ENCODE data around the gene ZNF780A. TPM values are rescaled to one million over a fixed set of nuclear protein-coding genes. Genes with fewer than 3 reads are reported as not detected.

Gene ZNF780A
- total and polyA plus RNA-seq, 2 experiments from 2014 or later = 12.3 to 15.0 TPM

DNA sequence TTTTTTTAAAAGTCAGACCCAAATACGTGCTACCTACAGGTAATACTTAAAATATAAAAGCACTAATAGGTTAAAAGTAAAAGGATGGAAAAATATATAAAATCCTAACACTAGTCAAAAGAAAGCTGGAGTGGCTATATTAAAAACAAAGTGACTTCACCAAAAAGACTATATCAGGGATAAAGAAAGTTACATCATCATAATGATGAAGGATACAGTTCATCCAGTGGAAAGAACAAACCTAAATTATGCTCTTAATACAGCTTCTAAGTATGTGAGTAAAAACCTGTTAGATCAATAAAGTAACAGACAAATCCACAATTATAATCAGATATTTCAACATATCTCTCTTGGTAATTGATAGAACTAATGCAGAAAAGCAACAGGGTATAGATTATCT lies 33.6 kb downstream of the ZNF780A start:
- H3K27ac ChIP-seq (ENCODE audit: low read depth) = no peak overlapping the region
- H3K36me3 ChIP-seq (ENCODE audit: insufficient read depth) = no peaks in the 10 kb centered on the region
- H3K27me3 ChIP-seq (ENCODE audit: insufficient read depth) = no peaks in the 10 kb centered on the region
- peaks cover 17% of the 10 kb centered on the region; the same call in 2 of the 3 replicates for H3K36me3 Mint-ChIP-seq (ENCODE audit: low read depth)
- H3K4me3 ChIP-seq = no peak overlapping the region
- peaks cover 13% of the 10 kb centered on the region for H3K27me3 Mint-ChIP-seq (ENCODE audit: insufficient read depth, low read depth, poor library complexity)
- H3K4me3 Mint-ChIP-seq = peak overlapping the region; percentile 100
- H3K4me1 ChIP-seq (ENCODE audit: insufficient read depth) = peaks cover 10% of the 10 kb centered on the region; the same call in 1 of the 2 replicates
- ATAC-seq (no peak), DNase-seq (ENCODE audit: low spot score) (no peak)
- H3K4me1 Mint-ChIP-seq = peaks cover 13% of the 10 kb centered on the region
- no peaks in the 10 kb centered on the region; the same call in 1 of the 2 replicates for H3K9me2 ChIP-seq (ENCODE audit: insufficient read depth)
- H4K20me1 ChIP-seq (replicated peaks; ENCODE audit: insufficient read depth) = no peaks in the 10 kb centered on the region
- no peak overlapping the region for H3K27ac Mint-ChIP-seq
- peaks cover 38% of the 10 kb centered on the region for H3K79me2 ChIP-seq (replicated peaks; ENCODE audit: insufficient read depth)
- TF ChIP-seq CTCF (conservative IDR thresholded peaks at IDR 0.05; ENCODE audit: low read depth in 2 of 2) = no peak
- no peak for TF ChIP-seq CREB1 (CRISPR knock-in tag; IDR thresholded peaks at IDR 0.05; ENCODE audit: low read depth)
- no peak for TF ChIP-seq POLR2AphosphoS5 (IDR thresholded peaks at IDR 0.05; ENCODE audit: low read depth)
- TF ChIP-seq, protein P1, sequence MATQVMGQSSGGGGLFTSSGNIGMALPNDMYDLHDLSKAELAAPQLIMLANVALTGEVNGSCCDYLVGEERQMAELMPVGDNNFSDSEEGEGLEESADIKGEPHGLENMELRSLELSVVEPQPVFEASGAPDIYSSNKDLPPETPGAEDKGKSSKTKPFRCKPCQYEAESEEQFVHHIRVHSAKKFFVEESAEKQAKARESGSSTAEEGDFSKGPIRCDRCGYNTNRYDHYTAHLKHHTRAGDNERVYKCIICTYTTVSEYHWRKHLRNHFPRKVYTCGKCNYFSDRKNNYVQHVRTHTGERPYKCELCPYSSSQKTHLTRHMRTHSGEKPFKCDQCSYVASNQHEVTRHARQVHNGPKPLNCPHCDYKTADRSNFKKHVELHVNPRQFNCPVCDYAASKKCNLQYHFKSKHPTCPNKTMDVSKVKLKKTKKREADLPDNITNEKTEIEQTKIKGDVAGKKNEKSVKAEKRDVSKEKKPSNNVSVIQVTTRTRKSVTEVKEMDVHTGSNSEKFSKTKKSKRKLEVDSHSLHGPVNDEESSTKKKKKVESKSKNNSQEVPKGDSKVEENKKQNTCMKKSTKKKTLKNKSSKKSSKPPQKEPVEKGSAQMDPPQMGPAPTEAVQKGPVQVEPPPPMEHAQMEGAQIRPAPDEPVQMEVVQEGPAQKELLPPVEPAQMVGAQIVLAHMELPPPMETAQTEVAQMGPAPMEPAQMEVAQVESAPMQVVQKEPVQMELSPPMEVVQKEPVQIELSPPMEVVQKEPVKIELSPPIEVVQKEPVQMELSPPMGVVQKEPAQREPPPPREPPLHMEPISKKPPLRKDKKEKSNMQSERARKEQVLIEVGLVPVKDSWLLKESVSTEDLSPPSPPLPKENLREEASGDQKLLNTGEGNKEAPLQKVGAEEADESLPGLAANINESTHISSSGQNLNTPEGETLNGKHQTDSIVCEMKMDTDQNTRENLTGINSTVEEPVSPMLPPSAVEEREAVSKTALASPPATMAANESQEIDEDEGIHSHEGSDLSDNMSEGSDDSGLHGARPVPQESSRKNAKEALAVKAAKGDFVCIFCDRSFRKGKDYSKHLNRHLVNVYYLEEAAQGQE (IDR thresholded peaks at IDR 0.05; ENCODE audit: unreplicated experiment) = no peak
- TF ChIP-seq, protein P2, sequence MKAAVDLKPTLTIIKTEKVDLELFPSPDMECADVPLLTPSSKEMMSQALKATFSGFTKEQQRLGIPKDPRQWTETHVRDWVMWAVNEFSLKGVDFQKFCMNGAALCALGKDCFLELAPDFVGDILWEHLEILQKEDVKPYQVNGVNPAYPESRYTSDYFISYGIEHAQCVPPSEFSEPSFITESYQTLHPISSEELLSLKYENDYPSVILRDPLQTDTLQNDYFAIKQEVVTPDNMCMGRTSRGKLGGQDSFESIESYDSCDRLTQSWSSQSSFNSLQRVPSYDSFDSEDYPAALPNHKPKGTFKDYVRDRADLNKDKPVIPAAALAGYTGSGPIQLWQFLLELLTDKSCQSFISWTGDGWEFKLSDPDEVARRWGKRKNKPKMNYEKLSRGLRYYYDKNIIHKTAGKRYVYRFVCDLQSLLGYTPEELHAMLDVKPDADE (IDR thresholded peaks at IDR 0.05) = no peak
- no peak for TF ChIP-seq JUNB (IDR thresholded peaks at IDR 0.05; ENCODE audit: unreplicated experiment)
- no peak for TF ChIP-seq STAT1 (IDR thresholded peaks at IDR 0.05; ENCODE audit: unreplicated experiment)
- no peak for TF ChIP-seq EZH2phosphoT487 (IDR thresholded peaks at IDR 0.05; ENCODE audit: unreplicated experiment)
- TF ChIP-seq NANOG (IDR thresholded peaks at IDR 0.05; ENCODE audit: borderline replicate concordance) = no peak
- no peak for TF ChIP-seq ZNF114 (CRISPR knock-in tag; IDR thresholded peaks at IDR 0.05)
- peaks cover 45% of the 10 kb centered on the region for H3K9me3 Mint-ChIP-seq
- no peaks in the 10 kb centered on the region for H3F3A ChIP-seq (replicated peaks; ENCODE audit: low read depth)
- no peak overlapping the region for H2AFZ ChIP-seq
- H3K4me2 ChIP-seq = no peak overlapping the region
